Spleen (tissue), 11 donors: Measurements from ENCODE around the gene PVR. TPM values are rescaled to one million over a fixed set of nuclear protein-coding genes. Genes with fewer than 3 reads are reported as not detected.

Experiments used
- DNase-seq: peaks from one replicate; pipeline ENCODE4 v3.0.0-alpha.2; 2020
- H3K27ac ChIP-seq, 8 donors: fragments of 200-600 bp; sonication (generic) in 7 of 8; 1 replicate in 4 of 8; 2 replicates in 4 of 8; pipeline versions ENCODE4 v1.5.0 to v1.8.0; 2016 to 2021; ENCODE audit warnings: inconsistent platforms in 4 of 8, mild to moderate bottlenecking in 4 of 8, moderate library complexity in 1 of 8
- H3K27me3 ChIP-seq, 7 donors: fragments of 200-600 bp; sonication (generic) in 6 of 7; replicated peaks in 1 of 7; 1 replicate in 4 of 7; 2 replicates in 3 of 7; pipeline versions ENCODE4 v1.5.0 to v1.8.0; 2016 to 2021; ENCODE audit warnings: inconsistent platforms in 3 of 7, mild to moderate bottlenecking in 1 of 7
- H3K36me3 ChIP-seq, 6 donors: fragments of 200-600 bp; sonication (generic) in 5 of 6; 1 replicate in 4 of 6; 2 replicates in 2 of 6; pipeline versions ENCODE4 v1.5.0 to v1.8.0; 2016 to 2021; ENCODE audit warnings: inconsistent platforms in 2 of 6
- H3K4me1 ChIP-seq, 6 donors: fragments of 200-600 bp; sonication (generic) in 5 of 6; 1 replicate in 3 of 6; 2 replicates in 3 of 6; pipeline versions ENCODE4 v1.5.0 to v1.8.0; 2016 to 2021; ENCODE audit warnings: inconsistent platforms in 3 of 6
- H3K4me3 ChIP-seq, 8 donors: fragments of 200-600 bp; sonication (generic) in 7 of 8; 1 replicate in 4 of 8; 2 replicates in 4 of 8; pipeline versions ENCODE4 v1.5.0 to v1.8.0; 2016 to 2021; ENCODE audit warnings: inconsistent platforms in 4 of 8, mild to moderate bottlenecking in 4 of 8, moderate library complexity in 2 of 8
- H3K9me3 ChIP-seq, 8 donors: fragments of 200-600 bp; sonication (generic) in 7 of 8; 1 replicate in 4 of 8; 2 replicates in 4 of 8; pipeline versions ENCODE4 v1.5.0 to v1.8.0; 2016 to 2021; ENCODE audit warnings: inconsistent platforms in 4 of 8
- POLR2A ChIP-seq, 3 donors: fragments of 450-650 bp; IDR thresholded peaks; one replicate each; pipeline ENCODE4 v1.5.1; 2017; ENCODE audit warnings: antibody characterized with exemption in 3 of 3, mild to moderate bottlenecking in 1 of 3
- POLR2AphosphoS5 ChIP-seq, 3 donors: sonication (generic); formaldehyde crosslinking; IDR thresholded peaks; one replicate each; pipeline ENCODE4 v1.5.1; 2017; ENCODE audit warnings: antibody characterized with exemption in 3 of 3
- WGBS, 5 donors: extraction: QIAGEN DNeasy Blood & Tissue Kit in 3 of 5; methylation state at CpG; one replicate each; pipeline versions ENCODE4 v1.1.5 to v1.1.7; 2013 to 2018; 5-methylcytosine and 5-hydroxymethylcytosine counted together
- intact Hi-C: fragments of 100-400 bp; cut with DNase I; formaldehyde crosslinking; loops from one replicate; pipeline ENCODE4 v1.15.0; 2023; ENCODE audit warnings: low total_unique reads
- polyA plus RNA-seq, 3 donors: library from polyadenylated mRNA; stranded (reverse); fragments of 200-250 nt; gene quantifications; one replicate each; pipeline ENCODE4 v1.2.1, GENCODE V29; 2013
- total RNA-seq, 7 donors: library from RNA; depleted of rRNA in 3 of 7; stranded (reverse); fragments of >200 nt in 3 of 7; fragmentation: NEBNext Ultra II Directional in 4 of 7; extraction: Animal tissue kit (Norgen Biotek cat#: 25700) in 4 of 7; gene quantifications; one replicate each; pipeline versions ENCODE4 v1.1.0 to v1.2.1, GENCODE V29; 2016 to 2021
- TF ChIP-seq, protein P1 (sequence below), 11 experiments: fragments of 200-600 bp in 7 of 11; fragments of 450-650 bp in 4 of 11; sonication (generic) in 4 of 11; IDR thresholded peaks in 8 of 11; conservative IDR thresholded peaks in 3 of 11; 1 replicate in 7 of 11; 2 replicates in 4 of 11; pipeline versions ENCODE4 v1.4.0 to v1.8.0; 2016 to 2021; ENCODE audit warnings: antibody characterized with exemption in 11 of 11, inconsistent platforms in 4 of 11, mild to moderate bottlenecking in 1 of 11
- donor health status: healthy with polysubstance abuse.
- donor health status: DM: no; HTN: no; CAD: no; lungs with moderate emphysema.
- donor health status: DM: no; HTN: no; CAD: no.
- donor health status: Bipolar disorder and iron deficiency.
- donor health status: healthy.
- donor health status: DM: no; HTN: no; CAD: no.
- donor health status: DM: yes; HTN: yes; CAD: no.

PVR gene
- total and polyA plus RNA-seq, 10 donors: 2.0 to 18.4 (median 12.8) TPM

DNA sequence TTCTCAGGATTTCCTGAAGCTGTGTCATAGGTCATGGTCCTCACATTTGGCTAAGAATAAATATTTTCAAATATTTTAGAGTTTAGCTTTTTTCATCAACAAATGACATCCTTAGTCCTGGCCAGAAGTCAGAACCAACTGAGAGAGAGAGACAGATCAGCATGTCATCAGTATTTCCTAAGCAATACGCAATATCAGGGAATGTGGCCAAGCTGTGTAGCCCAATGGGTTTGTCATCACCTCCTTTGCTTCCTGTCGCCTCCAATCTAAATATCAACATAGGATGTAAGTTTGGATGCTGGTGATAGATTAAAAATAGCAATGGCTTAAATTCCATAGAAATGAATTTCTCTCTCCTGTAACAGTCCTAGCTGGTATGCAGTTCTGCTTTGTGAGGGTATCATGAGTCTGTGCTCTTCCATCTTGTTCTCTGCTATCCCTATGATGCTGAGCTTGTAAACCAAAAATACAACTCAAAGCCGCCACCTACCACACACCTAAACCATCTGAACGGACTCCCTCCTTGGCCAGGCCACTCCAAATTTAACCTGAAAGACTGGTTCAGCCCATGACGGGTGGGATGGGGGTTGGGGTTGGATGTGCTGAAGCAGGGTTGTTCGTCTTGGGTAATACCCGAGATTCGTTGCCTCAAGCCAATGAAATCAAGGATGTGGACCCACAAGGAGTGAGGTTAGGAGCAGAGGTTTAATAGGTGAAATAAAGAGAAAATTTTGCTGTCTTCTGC is 40.3 kb upstream of the PVR start:
- Histone ChIP-seq H3K27ac (no peak overlapping the region), H3K36me3 (no peaks in the 10 kb centered on the region), H3K4me1 (peaks cover 0 to 28% (median 12%) of the 10 kb centered on the region in 6 donors), H3K27me3 (peaks cover 0 to 5% (median 0%) of the 10 kb centered on the region in 7 donors), H3K4me3 (no peak overlapping the region), H3K9me3 (peaks cover 0 to 8% (median under 1%) of the 10 kb centered on the region in 8 donors)
- intact Hi-C loops: no loop called here
- no peak for DNase-seq
- no peak for TF ChIP-seq POLR2A (IDR thresholded peaks at IDR 0.05)
- TF ChIP-seq, protein P1, sequence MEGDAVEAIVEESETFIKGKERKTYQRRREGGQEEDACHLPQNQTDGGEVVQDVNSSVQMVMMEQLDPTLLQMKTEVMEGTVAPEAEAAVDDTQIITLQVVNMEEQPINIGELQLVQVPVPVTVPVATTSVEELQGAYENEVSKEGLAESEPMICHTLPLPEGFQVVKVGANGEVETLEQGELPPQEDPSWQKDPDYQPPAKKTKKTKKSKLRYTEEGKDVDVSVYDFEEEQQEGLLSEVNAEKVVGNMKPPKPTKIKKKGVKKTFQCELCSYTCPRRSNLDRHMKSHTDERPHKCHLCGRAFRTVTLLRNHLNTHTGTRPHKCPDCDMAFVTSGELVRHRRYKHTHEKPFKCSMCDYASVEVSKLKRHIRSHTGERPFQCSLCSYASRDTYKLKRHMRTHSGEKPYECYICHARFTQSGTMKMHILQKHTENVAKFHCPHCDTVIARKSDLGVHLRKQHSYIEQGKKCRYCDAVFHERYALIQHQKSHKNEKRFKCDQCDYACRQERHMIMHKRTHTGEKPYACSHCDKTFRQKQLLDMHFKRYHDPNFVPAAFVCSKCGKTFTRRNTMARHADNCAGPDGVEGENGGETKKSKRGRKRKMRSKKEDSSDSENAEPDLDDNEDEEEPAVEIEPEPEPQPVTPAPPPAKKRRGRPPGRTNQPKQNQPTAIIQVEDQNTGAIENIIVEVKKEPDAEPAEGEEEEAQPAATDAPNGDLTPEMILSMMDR (IDR thresholded peaks at IDR 0.05 in 8 of 11, conservative IDR thresholded peaks at IDR 0.05 in 3 of 11): no peak
- no peak for TF ChIP-seq POLR2AphosphoS5 (IDR thresholded peaks at IDR 0.05)
- 72 to 84% (median 76%) methylated on average over 8 of the region's 8 CpGs for WGBS, 5 donors

DNA sequence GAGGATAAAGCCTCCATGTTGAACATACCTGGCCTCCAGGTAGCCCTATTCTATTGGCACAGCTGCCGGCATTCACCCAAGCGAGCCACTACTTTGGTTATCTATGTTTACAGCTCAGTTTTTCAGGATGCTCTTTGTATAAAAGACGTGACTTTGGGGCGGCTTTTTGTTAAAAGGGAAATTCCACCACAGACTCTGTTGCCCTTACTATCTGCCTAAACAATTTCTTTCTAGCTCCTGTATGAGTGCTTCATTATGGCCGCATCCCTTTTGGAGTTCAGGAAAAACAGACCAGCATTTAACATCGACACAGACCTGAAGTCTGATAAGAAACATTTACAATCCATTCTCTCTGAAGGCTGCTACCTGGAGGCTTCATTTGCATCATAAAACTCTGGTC is 39.5 kb upstream of the PVR start:
- Histone ChIP-seq H3K9me3 (no peaks in the 10 kb centered on the region), H3K4me1 (peaks cover 0 to 28% (median 12%) of the 10 kb centered on the region in 6 donors), H3K4me3 (no peak overlapping the region), H3K27me3 (peaks cover 0 to 5% (median 0%) of the 10 kb centered on the region in 7 donors), H3K27ac (no peak overlapping the region), H3K36me3 (no peaks in the 10 kb centered on the region)
- intact Hi-C loops: no loop called here
- TF ChIP-seq POLR2AphosphoS5 (IDR thresholded peaks at IDR 0.05): no peak
- no peak for TF ChIP-seq POLR2A (IDR thresholded peaks at IDR 0.05)
- TF ChIP-seq, protein P1 (IDR thresholded peaks at IDR 0.05 in 8 of 11, conservative IDR thresholded peaks at IDR 0.05 in 3 of 11): no peak
- whole genome bisulfite sequencing, 5 donors: 70 to 86% (median 80%) methylated on average over 6 of the region's 6 CpGs
- no peak for DNase-seq

DNA sequence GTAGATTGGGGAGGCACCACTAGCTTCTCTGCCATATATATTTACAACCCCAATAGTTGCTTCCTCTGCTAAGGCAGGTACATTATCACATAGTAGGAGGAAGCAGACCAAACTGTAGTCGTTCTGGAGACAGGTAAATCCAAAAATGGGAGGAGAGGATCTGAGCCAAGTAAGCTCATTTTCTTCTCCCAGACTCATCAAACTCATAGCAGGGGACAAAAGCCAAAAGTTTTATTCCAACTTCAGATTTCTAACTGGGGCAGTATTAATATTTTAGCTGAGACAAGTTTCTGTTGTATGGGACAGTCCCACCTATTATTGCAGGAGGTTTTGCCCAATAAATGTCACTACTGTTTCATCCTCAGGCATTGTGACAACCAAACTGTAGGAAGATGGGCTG is 38.2 kb upstream of the PVR start:
- intact Hi-C loops: no loop called here
- 63 to 83% (median 81%) methylated on average over 1 of the region's 1 CpG for WGBS, 5 donors
- H3K27ac ChIP-seq: no peak overlapping the region

DNA sequence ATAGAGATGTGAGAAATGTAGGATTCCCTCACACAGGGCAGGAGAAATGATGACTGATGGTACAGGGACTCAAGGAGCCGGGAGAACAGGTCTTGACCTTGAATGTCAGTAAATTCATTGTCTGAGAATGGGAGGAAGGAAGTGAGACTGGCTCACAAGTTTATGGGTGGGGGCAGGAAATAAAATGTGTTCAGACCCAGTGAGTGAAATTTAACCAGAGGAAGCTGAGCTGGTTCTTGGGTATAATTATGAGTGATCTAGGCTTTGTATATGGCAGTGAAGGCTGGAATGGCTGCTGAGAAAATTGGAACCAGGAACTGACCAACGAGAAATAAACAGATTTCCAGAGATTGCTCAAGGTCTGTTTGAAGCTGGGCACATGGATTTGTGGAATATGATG is 36.7 kb upstream of the PVR start:
- Histone ChIP-seq H3K9me3 (no peaks in the 10 kb centered on the region), H3K27ac (peak overlapping the region in 4 of 8 donors; percentile 13 to 30 (median 22)), H3K36me3 (no peaks in the 10 kb centered on the region), H3K4me1 (peaks cover 0 to 28% (median 12%) of the 10 kb centered on the region in 6 donors), H3K27me3 (peaks cover 0 to 3% (median 0%) of the 10 kb centered on the region in 7 donors), H3K4me3 (no peak overlapping the region)
- TF ChIP-seq, protein P1 (IDR thresholded peaks at IDR 0.05 in 8 of 11, conservative IDR thresholded peaks at IDR 0.05 in 3 of 11): no peak
- TF ChIP-seq POLR2AphosphoS5 (IDR thresholded peaks at IDR 0.05) (no peak), POLR2A (IDR thresholded peaks at IDR 0.05) (no peak)
- intact Hi-C loops: no loop called here
- DNase-seq: no peak
- 5 to 14% (median 11%) methylated on average over 2 of the region's 2 CpGs for WGBS, 5 donors

More for the DNA sequence above, 38.2 kb upstream of the PVR start:
- Histone ChIP-seq H3K27me3 (no peaks in the 10 kb centered on the region), H3K4me1 (peaks cover 0 to 28% (median 12%) of the 10 kb centered on the region in 6 donors), H3K36me3 (no peaks in the 10 kb centered on the region), H3K4me3 (no peak overlapping the region), H3K9me3 (no peaks in the 10 kb centered on the region)
- no peak for DNase-seq
- TF ChIP-seq POLR2AphosphoS5 (IDR thresholded peaks at IDR 0.05) (no peak), POLR2A (IDR thresholded peaks at IDR 0.05) (no peak)
- TF ChIP-seq, protein P1 (IDR thresholded peaks at IDR 0.05 in 8 of 11, conservative IDR thresholded peaks at IDR 0.05 in 3 of 11): no peak
